ENCODE results near the gene PPARGC1A.

DNA sequence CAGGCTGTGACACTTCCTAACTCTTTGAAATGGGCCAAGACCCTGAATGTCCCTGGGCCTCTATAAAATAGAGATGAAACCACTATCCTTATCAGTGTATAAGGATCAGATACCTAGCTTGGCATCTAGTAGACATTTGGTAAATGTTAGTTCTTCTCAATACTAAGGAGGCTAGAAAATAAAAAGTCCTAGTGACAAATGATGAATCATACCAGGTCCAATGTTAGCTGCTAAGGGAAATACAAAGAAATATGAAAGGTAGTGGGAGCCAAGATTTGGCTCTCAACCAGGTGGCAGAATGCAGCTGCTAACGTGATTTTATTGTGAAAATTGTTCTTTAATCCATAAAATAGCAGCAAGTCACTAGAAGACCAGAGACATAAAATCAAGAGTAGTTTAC, 19.8 kb upstream of the PPARGC1A start:
- TF ChIP-seq EZH2 (IDR thresholded peaks at IDR 0.05; ENCODE audit: borderline replicate concordance, low read depth, low read length, severe bottlenecking) (no peak), POLR2A (IDR thresholded peaks at IDR 0.05; ENCODE audit: low read depth, low read length) (no peak)
